CD4-positive, alpha-beta T cell treated with Interleukin-10 for 1 hour (primary cell): ENCODE results near the gene CASP4.
A peak's percentile ranks its signal among the peaks of the same experiment; 100 is the strongest.
"Not testable (repeated sequence)": the region's sequence is repeated elsewhere in the genome, so short reads cannot be mapped to it uniquely, and the experiment has no call there.

Experiments used
- DNase-seq: peaks from one replicate; pipeline ENCODE4 v3.0.0-alpha.2; 2020

The CASP4 gene

DNA sequence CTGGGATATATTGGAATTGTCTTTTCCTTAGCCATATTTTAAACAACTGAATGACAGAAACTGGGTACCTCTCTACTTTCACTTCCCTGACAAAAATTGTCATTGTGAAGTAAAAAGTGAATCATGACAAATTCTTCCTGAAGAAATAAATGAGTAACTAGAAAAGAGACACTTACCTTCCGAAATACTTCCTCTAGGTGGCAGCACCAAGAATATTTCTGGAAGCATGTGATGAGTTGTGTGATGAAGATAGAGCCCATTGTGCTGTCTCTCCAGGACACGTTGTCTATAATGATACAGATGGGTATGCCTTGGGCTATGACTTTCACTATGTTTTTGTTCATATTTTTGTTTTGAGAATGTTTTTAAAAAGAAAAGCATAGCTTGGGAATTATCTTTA is 21.5 kb downstream of the CASP4 start:
- peak; percentile 71 for DNase-seq

DNA sequence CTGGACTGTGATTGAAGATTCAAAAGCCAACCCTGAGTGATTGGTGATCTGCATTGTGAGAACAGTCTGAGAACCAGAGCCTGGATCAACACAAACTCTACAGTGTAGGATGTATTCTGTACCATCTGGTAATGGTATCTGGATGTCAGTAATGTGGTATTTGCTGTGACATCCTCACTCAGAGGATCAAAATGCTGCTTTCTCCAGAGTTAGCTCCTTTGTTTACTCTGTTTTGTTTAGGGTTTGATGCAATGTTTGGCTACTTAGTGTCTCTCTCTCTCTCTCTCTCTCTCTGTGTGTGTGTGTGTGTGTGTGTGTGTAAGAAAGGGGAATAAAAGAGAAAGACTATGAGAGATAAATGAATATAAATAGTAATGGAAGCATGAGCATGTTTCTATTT is 24.3 kb downstream of the CASP4 start:
- DNase-seq: no peak

GRCh38 chr11:104943561-104943960 is 24.8 kb downstream of the CASP4 start:
- DNase-seq: no peak

GRCh38 chr11:104934594-104934993 is 33.8 kb downstream of the CASP4 start:
- peak; percentile 32 for DNase-seq

DNA sequence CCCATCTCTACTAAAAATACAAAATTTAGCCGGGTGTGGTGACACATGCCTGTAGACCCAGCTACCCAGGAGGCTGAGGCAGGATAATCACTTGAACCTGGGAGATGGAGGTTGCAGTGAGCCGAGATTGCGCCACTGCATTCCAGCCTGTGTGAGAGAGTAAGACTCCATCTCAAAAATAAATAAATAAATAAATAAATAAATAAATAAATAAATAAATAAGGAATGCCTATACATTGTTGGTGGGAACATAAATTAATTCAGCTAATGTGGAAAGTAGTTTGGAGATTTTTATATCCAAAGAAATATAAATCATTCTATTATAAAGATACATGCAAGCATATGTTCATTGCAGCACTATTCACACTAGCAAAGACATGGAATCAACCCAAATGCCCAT is 34.3 kb downstream of the CASP4 start:
- DNase-seq: not testable (repeated sequence)

GRCh38 chr11:104928811-104929210 is 39.6 kb downstream of the CASP4 start:
- no peak for DNase-seq

- DNase-seq: no peak
Measured at GRCh38 chr11:104926771-104927611, 41.4 kb downstream of the CASP4 start.

- DNase-seq: no peak
Measured at GRCh38 chr11:104925850-104926249, 42.5 kb downstream of the CASP4 start.

DNA sequence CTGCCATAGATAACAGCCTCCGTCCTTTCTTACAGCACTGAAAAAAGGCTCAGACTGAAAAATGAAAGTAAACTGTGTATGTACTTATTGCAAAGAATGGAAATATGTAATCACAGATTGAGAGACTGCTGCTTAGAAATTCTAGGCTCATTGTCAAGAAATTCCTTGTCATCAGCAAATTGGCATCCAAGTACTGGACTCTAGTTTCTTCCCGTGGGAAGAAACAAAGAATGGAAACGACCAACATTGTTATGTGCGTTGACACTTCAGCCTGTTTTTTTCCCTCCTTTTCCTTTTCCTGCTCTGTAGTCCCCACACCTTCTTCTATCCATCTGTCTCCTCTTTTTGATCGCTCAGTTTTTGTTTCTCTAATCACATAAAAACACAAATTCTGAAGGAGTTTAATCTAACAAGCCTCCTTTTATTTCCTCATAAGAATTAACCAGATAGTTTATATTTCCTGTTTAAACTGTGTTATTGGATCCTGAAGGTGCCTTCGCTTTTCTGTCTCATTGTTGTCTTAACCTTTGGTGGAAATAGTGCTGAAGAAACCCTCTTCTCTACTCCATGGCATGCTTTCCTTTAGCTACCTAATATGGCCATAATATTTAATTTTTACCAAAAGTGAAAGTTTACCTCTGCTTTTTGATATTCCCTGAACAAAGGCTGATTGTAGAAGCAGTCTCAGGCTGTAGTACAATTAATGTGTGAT is 50.1 kb downstream of the CASP4 start:
- peak; percentile 50 for DNase-seq

GRCh38 chr11:104917271-104918112 is 50.9 kb downstream of the CASP4 start:
- no peak for DNase-seq

GRCh38 chr11:104916442-104916841 is 51.9 kb downstream of the CASP4 start:
- peak; percentile 32 for DNase-seq

- no peak for DNase-seq
Measured at GRCh38 chr11:104912102-104912501, 56.3 kb downstream of the CASP4 start.

DNA sequence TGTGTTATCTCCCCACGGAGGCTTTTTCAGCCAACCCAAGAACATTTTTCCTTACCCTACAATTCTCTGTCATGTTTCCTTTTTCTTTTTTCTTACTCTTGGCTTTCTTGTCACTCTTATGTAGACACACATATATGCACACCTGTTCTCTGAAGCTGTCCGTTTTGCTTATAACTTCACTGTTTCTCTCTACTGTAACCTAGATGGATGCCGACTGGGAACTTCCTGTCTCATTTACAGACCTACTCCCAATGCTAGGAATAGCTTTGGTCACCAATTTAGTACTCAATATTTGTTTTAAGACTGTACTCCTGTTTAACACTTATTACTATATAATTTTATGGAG is 60.2 kb downstream of the CASP4 start:
- DNase-seq: no peak

DNA sequence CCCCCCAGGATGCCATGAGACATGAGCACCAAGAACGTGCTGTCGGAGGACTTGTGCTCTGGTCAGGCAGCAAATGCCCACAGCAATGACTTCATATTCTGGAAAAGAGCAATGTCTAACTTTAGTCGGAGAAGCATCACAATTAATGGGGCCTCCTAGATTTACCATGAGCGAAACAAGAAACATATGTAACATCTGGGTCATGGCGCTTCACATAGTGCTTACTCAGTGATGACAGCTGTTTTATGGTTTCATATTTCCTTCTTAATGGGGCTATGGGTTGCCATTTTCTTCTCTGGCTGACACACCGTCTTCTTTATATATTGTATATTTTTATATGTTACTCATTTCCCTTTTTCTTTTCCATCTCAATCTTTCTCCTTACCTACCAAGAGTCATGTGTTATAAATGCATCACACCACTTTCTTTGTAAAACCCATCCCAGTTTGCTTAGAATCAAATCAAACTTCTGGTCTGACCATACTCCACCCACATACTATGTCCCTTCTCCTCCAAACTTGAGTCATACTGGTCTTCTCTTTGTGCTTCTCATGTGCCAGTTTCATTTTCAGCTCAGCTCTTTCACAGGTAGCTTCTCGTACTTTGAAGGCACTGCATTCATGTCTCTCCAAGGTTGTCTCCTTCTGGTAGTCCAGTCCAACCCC is 60.7 kb downstream of the CASP4 start:
- DNase-seq: peak; percentile 26

GRCh38 chr11:104905271-104905670 is 63.1 kb downstream of the CASP4 start:
- DNase-seq: no peak

DNA sequence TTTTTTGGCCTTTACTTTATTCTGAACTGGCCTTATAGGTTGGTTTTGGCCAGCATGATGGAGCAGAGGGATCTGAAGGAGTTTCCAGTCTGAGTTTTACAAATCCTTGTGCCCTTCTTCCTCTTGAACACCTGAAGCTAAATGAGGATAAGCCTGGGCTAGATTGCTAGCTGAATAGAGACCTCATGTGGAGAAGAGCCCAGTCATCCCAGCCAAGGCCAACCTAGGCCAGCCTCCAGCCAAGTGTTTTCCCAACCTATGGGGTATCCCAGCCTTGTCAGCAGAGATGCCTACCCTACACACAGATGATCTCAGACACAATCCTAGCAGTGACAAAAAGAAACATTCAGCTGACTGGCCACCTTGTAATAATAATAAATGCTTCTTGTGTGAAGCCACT is 69.1 kb downstream of the CASP4 start:
- DNase-seq: no peak

GRCh38 chr11:104898685-104899013 is 69.7 kb downstream of the CASP4 start:
- DNase-seq: no peak

DNA sequence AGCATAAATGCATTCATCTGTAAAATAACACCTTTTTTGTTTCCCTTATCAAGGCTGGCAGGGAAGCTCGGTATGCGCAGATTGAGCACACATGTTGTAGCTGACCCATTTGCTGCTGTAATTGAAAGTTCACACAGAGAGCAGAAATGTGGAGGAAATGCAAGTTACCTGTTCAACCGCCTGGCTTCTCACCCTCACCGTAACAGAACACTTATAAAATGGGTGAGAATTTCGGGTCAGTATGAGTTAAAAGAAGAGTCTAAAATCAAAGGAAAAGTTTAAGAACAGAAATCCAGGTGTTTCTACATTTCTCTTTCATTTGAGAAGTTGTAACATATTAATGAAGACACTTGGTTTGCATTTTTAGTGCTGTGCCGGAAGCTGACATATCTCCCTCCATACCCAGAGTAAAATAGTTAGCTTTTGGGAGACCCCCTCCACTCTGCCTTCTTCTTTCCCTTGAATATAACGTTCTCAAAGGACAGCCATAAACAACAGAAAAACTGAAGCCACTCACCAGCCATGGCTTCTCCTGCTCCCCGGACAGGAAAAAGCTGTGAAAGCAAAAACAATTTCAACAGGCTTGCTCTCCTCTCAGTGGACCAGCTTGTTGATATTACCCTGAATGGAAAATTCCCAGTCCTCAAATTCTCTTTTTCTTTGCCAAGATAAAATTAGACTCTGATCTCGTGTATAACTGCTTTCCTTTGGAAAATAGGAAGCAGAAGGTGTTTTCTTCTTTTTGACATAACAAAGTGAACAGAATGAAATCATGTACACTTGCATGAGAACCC is 70.3 kb downstream of the CASP4 start, which contains the start of gene CASP12:
TSS of gene CASP12 (minus strand) at position 570 of the 794 bp plus-strand sequence.
- DNase-seq: peak; percentile 38

GRCh38 chr11:104895634-104896033 is 72.7 kb downstream of the CASP4 start:
- no peak for DNase-seq

DNA sequence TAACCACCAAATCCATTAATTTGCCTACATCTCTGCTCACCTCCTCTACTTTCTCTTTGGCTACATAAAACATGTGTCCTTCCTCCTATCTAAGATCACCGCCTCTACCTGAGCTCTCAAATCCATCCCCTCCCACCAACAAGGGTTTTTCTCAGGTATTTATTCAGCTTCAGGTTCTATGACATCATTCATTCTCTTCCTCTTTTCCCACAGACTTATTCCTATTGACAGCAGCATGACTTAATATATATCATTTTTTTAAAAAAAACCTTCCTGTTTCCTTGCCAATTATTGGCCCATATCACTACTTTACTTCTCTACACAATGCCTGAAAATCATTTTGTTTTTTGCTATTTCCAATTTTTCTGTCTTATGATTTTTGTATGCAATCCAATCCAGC is 74.5 kb downstream of the CASP4 start:
- DNase-seq: no peak
